IMR-90 (cell line): Measurements from ENCODE around the gene RAB18. TPM values are rescaled to one million over a fixed set of nuclear protein-coding genes. Genes with fewer than 3 reads are reported as not detected.

ENCODE experiments used
- ATAC-seq: fragments of 200-7000 bp; cut with Tn5 transposase; 2 replicates; pipeline ENCODE4 v1.9.1; 2020; ENCODE audit warnings: low read depth, mild to moderate bottlenecking, moderate library complexity
- BruUV-seq: library from RNA; stranded (reverse); fragments of 400-500 nt; replicated peaks from 2 replicates; lab custom pipeline; 2021; lab: Mats Ljungman, UMichigan
- CTCF ChIA-PET: fragments of 300-600 bp; formaldehyde crosslinking; extraction: SDS; loops from one replicate; lab custom pipeline; 2021; ENCODE audit warnings: antibody characterized with exemption; lab: Yijun Ruan, JAX
- POLR2A ChIA-PET: fragments of 300-600 bp; sonication (Branson Sonifier 250); formaldehyde crosslinking; loops from one replicate; lab custom pipeline; 2022; ENCODE audit warnings: antibody characterized with exemption; ENCODE audit not compliant: unreplicated experiment; lab: Charles Lee
- DNase-seq: peaks from one replicate; pipeline ENCODE4 v3.0.0; 2013
- H2AFZ ChIP-seq: replicated peaks from 2 replicates; pipeline ENCODE3; 2013; ENCODE audit warnings: low read length, mild to moderate bottlenecking; ENCODE audit not compliant: poor library complexity
- H2AK5ac ChIP-seq: 2 replicates; pipeline ENCODE4 v1.6.1; 2013; ENCODE audit warnings: low read depth, low read length, inconsistent platforms
- H2AK9ac ChIP-seq: replicated peaks from 2 replicates; pipeline ENCODE3; 2013; ENCODE audit warnings: mild to moderate bottlenecking, low read depth, low read length, moderate library complexity; ENCODE audit not compliant: poor library complexity
- H2BK120ac ChIP-seq: 2 replicates; pipeline ENCODE4 v1.6.1; 2013; ENCODE audit warnings: low read depth, low read length, inconsistent platforms
- H2BK15ac ChIP-seq: 3 replicates; pipeline ENCODE4 v1.6.1; 2013; ENCODE audit warnings: low read depth, low read length, inconsistent platforms
- H2BK20ac ChIP-seq: 2 replicates; pipeline ENCODE4 v1.6.1; 2013; ENCODE audit warnings: low read depth, mild to moderate bottlenecking, inconsistent platforms, low read length, moderate library complexity
- H2BK5ac ChIP-seq: 2 replicates; pipeline ENCODE4 v1.6.1; 2013; ENCODE audit warnings: mild to moderate bottlenecking, low read depth, low read length, inconsistent platforms; ENCODE audit not compliant: poor library complexity, severe bottlenecking
- H3K14ac ChIP-seq: replicated peaks from 2 replicates; pipeline ENCODE4 v1.6.1; 2013; ENCODE audit warnings: low read depth, low read length, inconsistent platforms
- H3K18ac ChIP-seq: 2 replicates; pipeline ENCODE4 v1.6.1; 2013; ENCODE audit warnings: low read depth, low read length, control low read depth
- H3K23ac ChIP-seq: 2 replicates; pipeline ENCODE4 v1.6.1; 2013; ENCODE audit warnings: low read depth, low read length, inconsistent platforms
- H3K27ac ChIP-seq: 2 replicates; pipeline ENCODE4 v1.5.1; 2013; ENCODE audit warnings: mild to moderate bottlenecking, control low read depth, low read length; ENCODE audit not compliant: insufficient read depth
- H3K27me3 ChIP-seq: 2 replicates; pipeline ENCODE4 v1.6.1; 2013; ENCODE audit warnings: low read length; ENCODE audit not compliant: control insufficient read depth, insufficient read depth
- H3K36me3 ChIP-seq: 2 replicates; pipeline ENCODE4 v1.6.1; 2013; ENCODE audit warnings: low read length, mixed read lengths; ENCODE audit not compliant: control insufficient read depth, insufficient read depth
- H3K4ac ChIP-seq: 2 replicates; pipeline ENCODE4 v1.6.1; 2013; ENCODE audit warnings: low read depth, low read length, inconsistent platforms
- H3K4me1 ChIP-seq: 2 replicates; pipeline ENCODE4 v1.6.1; 2013; ENCODE audit warnings: low read length, mixed read lengths; ENCODE audit not compliant: control insufficient read depth, insufficient read depth
- H3K4me2 ChIP-seq: 2 replicates; pipeline ENCODE4 v1.6.1; 2013; ENCODE audit warnings: low read depth, mild to moderate bottlenecking, control low read depth, low read length, moderate library complexity
- H3K4me3 ChIP-seq: 2 replicates; pipeline ENCODE4 v1.5.1; 2013; ENCODE audit warnings: low read depth, mild to moderate bottlenecking, control low read depth, low read length, moderate library complexity; ENCODE audit not compliant: insufficient read depth
- H3K56ac ChIP-seq: 2 replicates; pipeline ENCODE4 v1.6.1; 2013; ENCODE audit warnings: low read length, inconsistent platforms; ENCODE audit not compliant: insufficient read depth; ENCODE audit errors: extremely low read depth
- H3K79me1 ChIP-seq, 2 experiments: 2 replicates each; pipeline ENCODE4 v1.6.1; 2013; ENCODE audit warnings: low read length in 2 of 2, inconsistent platforms in 1 of 2, low read depth in 1 of 2
- H3K9ac ChIP-seq: 2 replicates; pipeline ENCODE4 v1.6.1; 2013; ENCODE audit warnings: low read depth, low read length, control low read depth
- H3K9me1 ChIP-seq: 2 replicates; pipeline ENCODE4 v1.6.1; 2013; ENCODE audit warnings: low read length, inconsistent platforms; ENCODE audit not compliant: insufficient read depth
- H3K9me3 ChIP-seq: 2 replicates; pipeline ENCODE4 v1.6.1; 2013; ENCODE audit warnings: low read length; ENCODE audit not compliant: control insufficient read depth, insufficient read depth
- H4K20me1 ChIP-seq: 2 replicates; pipeline ENCODE4 v1.6.1; 2013; ENCODE audit warnings: low read length, inconsistent platforms; ENCODE audit not compliant: insufficient read depth
- H4K5ac ChIP-seq: 2 replicates; pipeline ENCODE4 v1.6.1; 2013; ENCODE audit warnings: mild to moderate bottlenecking, low read depth, low read length, control low read depth
- H4K8ac ChIP-seq, 2 experiments: 2 replicates each; pipeline ENCODE4 v1.6.1; 2013; ENCODE audit warnings: low read depth in 2 of 2, low read length in 2 of 2, control low read depth in 1 of 2, inconsistent platforms in 1 of 2
- H4K91ac ChIP-seq: 2 replicates; pipeline ENCODE4 v1.6.1; 2013; ENCODE audit warnings: low read depth, low read length, inconsistent platforms; ENCODE audit not compliant: insufficient read depth
- BHLHE40 ChIP-seq: fragments of 150-350 bp; IDR thresholded peaks from 2 replicates; pipeline ENCODE4 v1.6.1; 2016; ENCODE audit warnings: mild to moderate bottlenecking, low read depth, low read length
- CEBPB ChIP-seq: IDR thresholded peaks from 2 replicates; pipeline ENCODE4 v1.6.1; 2012; ENCODE audit warnings: low read depth, low read length, improper control_type of control experiment
- CHD1 ChIP-seq: IDR thresholded peaks from 2 replicates; pipeline ENCODE4 v1.6.1; 2012; ENCODE audit warnings: low read depth, low read length, improper control_type of control experiment
- FOS ChIP-seq: fragments of 150-350 bp; IDR thresholded peaks from 2 replicates; pipeline ENCODE4 v1.6.1; 2016; ENCODE audit warnings: low read depth, low read length
- MAZ ChIP-seq: IDR thresholded peaks from 2 replicates; pipeline ENCODE4 v1.6.1; 2012; ENCODE audit warnings: low read depth, mild to moderate bottlenecking, low read length, improper control_type of control experiment, moderate library complexity, borderline replicate concordance
- MXI1 ChIP-seq: IDR thresholded peaks from 2 replicates; pipeline ENCODE4 v1.6.1; 2012; ENCODE audit warnings: low read depth, mild to moderate bottlenecking, low read length, moderate library complexity, borderline replicate concordance
- POLR2A ChIP-seq: IDR thresholded peaks from 2 replicates; pipeline ENCODE4 v1.6.1; 2012; ENCODE audit warnings: mild to moderate bottlenecking, low read depth, low read length
- RFX5 ChIP-seq: IDR thresholded peaks from 2 replicates; pipeline ENCODE4 v1.8.0; 2012; ENCODE audit warnings: low read depth, mild to moderate bottlenecking, low read length, moderate library complexity
- SMC3 ChIP-seq: fragments of 150-350 bp; IDR thresholded peaks from 2 replicates; pipeline ENCODE4 v1.6.1; 2016; ENCODE audit warnings: low read depth, mild to moderate bottlenecking, antibody characterized with exemption, low read length, moderate library complexity
- USF2 ChIP-seq: fragments of 150-350 bp; IDR thresholded peaks from 2 replicates; pipeline ENCODE4 v1.6.1; 2017; ENCODE audit warnings: mild to moderate bottlenecking, antibody characterized with exemption, low read length, low read depth
- WGBS, 2 experiments: methylation state at CpG; one replicate each; pipeline versions ENCODE4 v1.1.5 to v1.1.7; 2013; ENCODE audit warnings: missing lambda C conversion rate in 2 of 2; ENCODE audit not compliant: insufficient read length in 1 of 2; ENCODE audit errors: extremely low coverage in 2 of 2; 5-methylcytosine and 5-hydroxymethylcytosine counted together
- dilution Hi-C: fragments of 300-500 bp; cut with HindIII; formaldehyde crosslinking; loops from one replicate; pipeline ENCODE4 v1.14.3; 2018; ENCODE audit warnings: low sequenced_read_pairs; ENCODE audit not compliant: unreplicated experiment
- in situ Hi-C: fragments of 300-500 bp; cut with MboI; formaldehyde crosslinking; loops from 3 replicates; pipeline ENCODE4 v1.14.3; 2019; ENCODE audit warnings: low sequenced_read_pairs, inconsistent platforms, mixed read lengths
- intact Hi-C: fragments of 100-400 bp; cut with micrococcal nuclease; formaldehyde crosslinking; loops from 2 replicates; pipeline ENCODE4 v1.10.0; 2022
- polyA plus RNA-seq, 3 experiments: library from polyadenylated mRNA; depleted of rRNA; stranded (reverse); fragments of >200 nt; gene quantifications; 2 replicates each; pipeline ENCODE4 v1.2.3, GENCODE V29; 2012; ENCODE audit warnings: low replicate concordance in 1 of 3
- total RNA-seq: library from RNA; depleted of rRNA; stranded (reverse); fragments of >200 nt; gene quantifications from 2 replicates; pipeline ENCODE4 v1.2.3, GENCODE V29; 2012
- TF ChIP-seq, protein P1 (sequence below): conservative IDR thresholded peaks from 2 replicates; pipeline ENCODE4 v1.5.1; 2012; ENCODE audit warnings: mild to moderate bottlenecking, low read depth, low read length, improper control_type of control experiment
- TF ChIP-seq, protein P2 (sequence below): fragments of 150-350 bp; IDR thresholded peaks from 2 replicates; pipeline ENCODE4 v1.6.1; 2016; ENCODE audit warnings: low read depth, mild to moderate bottlenecking, low read length, moderate library complexity, borderline replicate concordance

The RAB18 gene
- total and polyA plus RNA-seq, 2 of the 4 experiments (the other 2 are of a cell fraction) = 17.6 to 38.8 TPM

DNA sequence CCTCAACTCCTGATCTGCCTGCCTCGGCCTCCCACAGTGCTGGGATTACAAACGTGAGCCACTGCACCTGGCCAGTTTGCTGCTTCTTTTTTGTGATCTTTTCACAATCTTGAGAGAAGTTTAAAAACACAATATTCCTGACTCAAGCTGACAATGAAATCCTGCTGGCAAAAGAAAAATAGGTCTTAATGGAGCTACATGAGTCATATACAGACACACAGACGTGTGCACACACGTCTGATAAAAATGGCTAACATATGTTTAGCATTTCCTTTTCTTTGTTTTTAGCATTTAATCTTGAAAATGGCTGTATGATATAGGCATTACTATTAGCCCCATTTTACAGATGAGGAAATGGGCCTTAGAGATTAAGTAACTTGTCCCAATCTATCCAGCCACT, 29.4 kb upstream of the RAB18 start:
- H4K8ac ChIP-seq = no peak overlapping the region
- TF ChIP-seq CEBPB (no peak), MXI1 (no peak), USF2 (no peak), FOS (no peak), BHLHE40 (no peak), MAZ (no peak), POLR2A (no peak), RFX5 (no peak), CHD1 (no peak), SMC3 (no peak)
- TF ChIP-seq, protein P1, sequence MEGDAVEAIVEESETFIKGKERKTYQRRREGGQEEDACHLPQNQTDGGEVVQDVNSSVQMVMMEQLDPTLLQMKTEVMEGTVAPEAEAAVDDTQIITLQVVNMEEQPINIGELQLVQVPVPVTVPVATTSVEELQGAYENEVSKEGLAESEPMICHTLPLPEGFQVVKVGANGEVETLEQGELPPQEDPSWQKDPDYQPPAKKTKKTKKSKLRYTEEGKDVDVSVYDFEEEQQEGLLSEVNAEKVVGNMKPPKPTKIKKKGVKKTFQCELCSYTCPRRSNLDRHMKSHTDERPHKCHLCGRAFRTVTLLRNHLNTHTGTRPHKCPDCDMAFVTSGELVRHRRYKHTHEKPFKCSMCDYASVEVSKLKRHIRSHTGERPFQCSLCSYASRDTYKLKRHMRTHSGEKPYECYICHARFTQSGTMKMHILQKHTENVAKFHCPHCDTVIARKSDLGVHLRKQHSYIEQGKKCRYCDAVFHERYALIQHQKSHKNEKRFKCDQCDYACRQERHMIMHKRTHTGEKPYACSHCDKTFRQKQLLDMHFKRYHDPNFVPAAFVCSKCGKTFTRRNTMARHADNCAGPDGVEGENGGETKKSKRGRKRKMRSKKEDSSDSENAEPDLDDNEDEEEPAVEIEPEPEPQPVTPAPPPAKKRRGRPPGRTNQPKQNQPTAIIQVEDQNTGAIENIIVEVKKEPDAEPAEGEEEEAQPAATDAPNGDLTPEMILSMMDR = no peak
- TF ChIP-seq, protein P2, sequence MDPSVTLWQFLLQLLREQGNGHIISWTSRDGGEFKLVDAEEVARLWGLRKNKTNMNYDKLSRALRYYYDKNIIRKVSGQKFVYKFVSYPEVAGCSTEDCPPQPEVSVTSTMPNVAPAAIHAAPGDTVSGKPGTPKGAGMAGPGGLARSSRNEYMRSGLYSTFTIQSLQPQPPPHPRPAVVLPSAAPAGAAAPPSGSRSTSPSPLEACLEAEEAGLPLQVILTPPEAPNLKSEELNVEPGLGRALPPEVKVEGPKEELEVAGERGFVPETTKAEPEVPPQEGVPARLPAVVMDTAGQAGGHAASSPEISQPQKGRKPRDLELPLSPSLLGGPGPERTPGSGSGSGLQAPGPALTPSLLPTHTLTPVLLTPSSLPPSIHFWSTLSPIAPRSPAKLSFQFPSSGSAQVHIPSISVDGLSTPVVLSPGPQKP = no peak
- in situ Hi-C loops = no loop called here

More for the DNA sequence above, 29.4 kb upstream of the RAB18 start:
- H2AFZ ChIP-seq = no peak overlapping the region
- no peak overlapping the region for H3K18ac ChIP-seq
- H3K9me3 ChIP-seq = no peaks in the 10 kb centered on the region
- no CpG with 5 or more reads among the region's 4 CpGs for WGBS, 2 experiments
- no peak overlapping the region for H3K56ac ChIP-seq
- no peak overlapping the region for H2AK5ac ChIP-seq
- H3K27ac ChIP-seq = no peak overlapping the region
- H2BK120ac ChIP-seq = no peak overlapping the region
- POLR2A ChIA-PET = no interaction called here
- no peak overlapping the region for H3K4me2 ChIP-seq
- H3K79me1 ChIP-seq = no peaks in the 10 kb centered on the region
- intact Hi-C loops = no loop called here
- H3K4ac ChIP-seq = no peak overlapping the region
- H3K9me1 ChIP-seq = no peaks in the 10 kb centered on the region
- H3K14ac ChIP-seq = no peak overlapping the region
- DNase-seq = peak; percentile 2
- H3K9ac ChIP-seq = no peak overlapping the region
- CTCF ChIA-PET = no interaction called here
- no TSS peak for BruUV-seq
- no peak overlapping the region for H2BK15ac ChIP-seq
- no peak overlapping the region for H4K91ac ChIP-seq
- ATAC-seq = no peak
- dilution Hi-C loops = no loop called here
- H2BK20ac ChIP-seq = no peak overlapping the region
- H3K4me3 ChIP-seq = no peak overlapping the region
- H4K5ac ChIP-seq = no peak overlapping the region
- no peaks in the 10 kb centered on the region for H3K4me1 ChIP-seq
- H3K27me3 ChIP-seq = peaks cover 3% of the 10 kb centered on the region
- no peak overlapping the region for H2BK5ac ChIP-seq
- H2AK9ac ChIP-seq = no peak overlapping the region
- H3K36me3 ChIP-seq = no peaks in the 10 kb centered on the region
- H4K20me1 ChIP-seq = no peaks in the 10 kb centered on the region
- H3K23ac ChIP-seq = no peak overlapping the region
